Measurements from ENCODE around the gene FBXW8. TPM values are rescaled to one million over a fixed set of nuclear protein-coding genes. Genes with fewer than 3 reads are reported as not detected.

FBXW8 gene
- total RNA-seq, 2 donors from 2014 or later, result 12.6 to 25.0 TPM

GRCh38 chr12:116894913-116895312 is 15.8 kb upstream of the FBXW8 start:
- Histone ChIP-seq H3K27ac (no peak overlapping the region), H3K4me1 (ENCODE audit: control insufficient read depth in 1 of 2, low read depth in 2 of 2) (no peaks in the 10 kb centered on the region), H3K4me3 (no peak overlapping the region), H3K27me3 (replicated peaks; ENCODE audit: insufficient read depth) (no peaks in the 10 kb centered on the region), H3K36me3 (no peaks in the 10 kb centered on the region), H3K9me3 (no peaks in the 10 kb centered on the region)
- no peak for ATAC-seq (ENCODE audit: insufficient number of reproducible peaks, low FRiP score, low read depth)
- no peak for DNase-seq (ENCODE audit: low spot score)
- no peak for TF ChIP-seq CTCF (IDR thresholded peaks at IDR 0.05)

DNA sequence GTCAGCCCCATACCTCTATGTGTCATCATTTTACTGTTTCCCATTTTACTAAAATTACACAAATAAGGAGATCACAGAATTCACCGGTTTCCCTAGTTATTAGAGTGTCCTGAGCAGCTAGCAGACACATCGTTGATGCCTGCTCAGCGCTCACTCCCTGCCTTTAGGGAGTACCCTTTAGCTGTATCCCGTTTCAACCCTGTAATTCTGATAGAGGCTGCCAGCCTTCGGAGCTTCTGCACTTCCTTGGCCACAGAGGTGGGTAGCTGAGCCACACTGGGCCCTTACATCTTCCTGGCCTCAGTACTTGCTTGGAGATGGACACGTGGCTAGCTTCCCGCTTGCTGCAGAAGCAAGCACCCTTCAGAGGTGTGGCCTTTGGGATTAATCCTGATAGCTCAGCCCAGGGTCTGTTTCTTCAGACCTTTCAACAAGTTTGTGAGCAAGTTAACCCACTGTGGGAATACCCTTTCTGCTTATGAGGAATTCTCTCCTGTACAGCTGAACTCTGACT is 14.3 kb upstream of the FBXW8 start:
- TF ChIP-seq CTCF (IDR thresholded peaks at IDR 0.05), result no peak
- no peak for ATAC-seq (ENCODE audit: insufficient number of reproducible peaks, low FRiP score, low read depth)
- no peak for DNase-seq (ENCODE audit: low spot score)

GRCh38 chr12:116897476-116897875 is 13.3 kb upstream of the FBXW8 start:
- Histone ChIP-seq H3K4me1 (ENCODE audit: control insufficient read depth in 1 of 2, low read depth in 2 of 2) (no peaks in the 10 kb centered on the region), H3K36me3 (no peaks in the 10 kb centered on the region), H3K27me3 (replicated peaks; ENCODE audit: insufficient read depth) (no peaks in the 10 kb centered on the region), H3K9me3 (no peaks in the 10 kb centered on the region), H3K4me3 (no peak overlapping the region), H3K27ac (no peak overlapping the region)
- DNase-seq (ENCODE audit: low spot score) (no peak), ATAC-seq (ENCODE audit: insufficient number of reproducible peaks, low FRiP score, low read depth) (no peak)
- TF ChIP-seq CTCF (IDR thresholded peaks at IDR 0.05), result no peak

More for the DNA sequence above, 14.3 kb upstream of the FBXW8 start:
- Histone ChIP-seq H3K36me3 (no peaks in the 10 kb centered on the region), H3K27ac (no peak overlapping the region), H3K9me3 (no peaks in the 10 kb centered on the region), H3K4me1 (ENCODE audit: control insufficient read depth in 1 of 2, low read depth in 2 of 2) (no peaks in the 10 kb centered on the region), H3K27me3 (replicated peaks; ENCODE audit: insufficient read depth) (no peaks in the 10 kb centered on the region), H3K4me3 (no peak overlapping the region)

DNA sequence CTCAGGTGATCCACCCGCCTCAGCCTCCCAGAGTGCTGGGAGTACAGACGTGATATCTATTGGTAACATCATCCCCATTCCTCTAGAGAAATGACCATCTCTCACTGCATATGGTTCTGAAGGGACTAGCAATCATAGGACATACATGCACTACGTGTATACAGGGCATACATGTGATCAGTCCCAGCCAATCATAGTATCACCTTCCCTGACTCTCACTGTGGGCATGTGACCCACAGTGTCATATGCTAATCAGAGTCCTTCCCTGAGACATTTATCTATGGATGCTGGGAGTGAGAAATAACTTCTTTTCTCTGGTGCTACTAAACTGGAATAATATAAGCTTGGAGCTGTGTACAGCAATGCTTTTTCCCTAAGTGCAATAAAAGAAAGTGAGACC is 12.1 kb upstream of the FBXW8 start:
- TF ChIP-seq CTCF (IDR thresholded peaks at IDR 0.05), result no peak
- no peak overlapping the region for H3K27ac ChIP-seq
- no peaks in the 10 kb centered on the region for H3K27me3 ChIP-seq (replicated peaks; ENCODE audit: insufficient read depth)
- no peaks in the 10 kb centered on the region for H3K4me1 ChIP-seq (ENCODE audit: control insufficient read depth in 1 of 2, low read depth in 2 of 2)
- no peaks in the 10 kb centered on the region for H3K9me3 ChIP-seq
- ATAC-seq (ENCODE audit: insufficient number of reproducible peaks, low FRiP score, low read depth) (no peak), DNase-seq (ENCODE audit: low spot score) (no peak)
- no peak overlapping the region for H3K4me3 ChIP-seq
- H3K36me3 ChIP-seq, result no peaks in the 10 kb centered on the region

DNA sequence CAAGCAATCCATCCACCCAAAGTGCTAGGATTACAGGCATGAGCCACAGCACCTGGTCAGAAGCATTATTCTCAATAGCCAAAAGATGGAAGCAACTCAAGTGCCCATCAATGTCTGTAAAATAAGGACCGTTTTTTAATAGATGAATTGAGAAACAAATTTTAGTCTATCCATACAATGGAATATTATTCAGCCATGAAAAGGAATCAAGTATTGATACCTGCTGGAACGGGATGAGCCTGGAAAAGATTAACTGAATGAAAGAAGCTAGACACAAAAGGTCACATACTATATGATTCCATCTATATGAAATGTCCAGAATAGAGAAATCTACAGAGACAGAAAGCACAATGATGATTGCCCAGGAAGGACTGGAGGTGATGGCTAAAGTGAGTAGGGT is 9.1 kb upstream of the FBXW8 start:
- TF ChIP-seq CTCF (IDR thresholded peaks at IDR 0.05), result no peak
- Histone ChIP-seq H3K9me3 (no peaks in the 10 kb centered on the region), H3K4me3 (no peak overlapping the region), H3K27ac (no peak overlapping the region), H3K36me3 (no peaks in the 10 kb centered on the region), H3K27me3 (replicated peaks; ENCODE audit: insufficient read depth) (no peaks in the 10 kb centered on the region), H3K4me1 (ENCODE audit: control insufficient read depth in 1 of 2, low read depth in 2 of 2) (no peaks in the 10 kb centered on the region)
- DNase-seq (ENCODE audit: low spot score) (no peak), ATAC-seq (ENCODE audit: insufficient number of reproducible peaks, low FRiP score, low read depth) (no peak)

All from thoracic aorta (tissue), 2 donors.